IMR-90 (cell line): ENCODE data around the gene MAGI1. TPM values are rescaled to one million over a fixed set of nuclear protein-coding genes. Genes with fewer than 3 reads are reported as not detected.
A peak's percentile ranks its signal among the peaks of the same experiment; 100 is the strongest.

Experiments used
- ATAC-seq: fragments of 200-7000 bp; cut with Tn5 transposase; 2 replicates; pipeline ENCODE4 v1.9.1; 2020; ENCODE audit warnings: low read depth, mild to moderate bottlenecking, moderate library complexity
- BruUV-seq: library from RNA; stranded (reverse); fragments of 400-500 nt; replicated peaks from 2 replicates; lab custom pipeline; 2021; lab: Mats Ljungman, UMichigan
- CTCF ChIA-PET: fragments of 300-600 bp; formaldehyde crosslinking; extraction: SDS; loops from one replicate; lab custom pipeline; 2021; ENCODE audit warnings: antibody characterized with exemption; lab: Yijun Ruan, JAX
- POLR2A ChIA-PET: fragments of 300-600 bp; sonication (Branson Sonifier 250); formaldehyde crosslinking; loops from one replicate; lab custom pipeline; 2022; ENCODE audit warnings: antibody characterized with exemption; ENCODE audit not compliant: unreplicated experiment; lab: Charles Lee
- DNase-seq: peaks from one replicate; pipeline ENCODE4 v3.0.0; 2013
- H2AFZ ChIP-seq: replicated peaks from 2 replicates; pipeline ENCODE3; 2013; ENCODE audit warnings: low read length, mild to moderate bottlenecking; ENCODE audit not compliant: poor library complexity
- H2AK5ac ChIP-seq: 2 replicates; pipeline ENCODE4 v1.6.1; 2013; ENCODE audit warnings: low read depth, low read length, inconsistent platforms
- H2AK9ac ChIP-seq: replicated peaks from 2 replicates; pipeline ENCODE3; 2013; ENCODE audit warnings: mild to moderate bottlenecking, low read depth, low read length, moderate library complexity; ENCODE audit not compliant: poor library complexity
- H2BK120ac ChIP-seq: 2 replicates; pipeline ENCODE4 v1.6.1; 2013; ENCODE audit warnings: low read depth, low read length, inconsistent platforms
- H2BK15ac ChIP-seq: 3 replicates; pipeline ENCODE4 v1.6.1; 2013; ENCODE audit warnings: low read depth, low read length, inconsistent platforms
- H2BK20ac ChIP-seq: 2 replicates; pipeline ENCODE4 v1.6.1; 2013; ENCODE audit warnings: low read depth, mild to moderate bottlenecking, inconsistent platforms, low read length, moderate library complexity
- H2BK5ac ChIP-seq: 2 replicates; pipeline ENCODE4 v1.6.1; 2013; ENCODE audit warnings: mild to moderate bottlenecking, low read depth, low read length, inconsistent platforms; ENCODE audit not compliant: poor library complexity, severe bottlenecking
- H3K14ac ChIP-seq: replicated peaks from 2 replicates; pipeline ENCODE4 v1.6.1; 2013; ENCODE audit warnings: low read depth, low read length, inconsistent platforms
- H3K18ac ChIP-seq: 2 replicates; pipeline ENCODE4 v1.6.1; 2013; ENCODE audit warnings: low read depth, low read length, control low read depth
- H3K23ac ChIP-seq: 2 replicates; pipeline ENCODE4 v1.6.1; 2013; ENCODE audit warnings: low read depth, low read length, inconsistent platforms
- H3K27ac ChIP-seq: 2 replicates; pipeline ENCODE4 v1.5.1; 2013; ENCODE audit warnings: mild to moderate bottlenecking, control low read depth, low read length; ENCODE audit not compliant: insufficient read depth
- H3K27me3 ChIP-seq: 2 replicates; pipeline ENCODE4 v1.6.1; 2013; ENCODE audit warnings: low read length; ENCODE audit not compliant: control insufficient read depth, insufficient read depth
- H3K36me3 ChIP-seq: 2 replicates; pipeline ENCODE4 v1.6.1; 2013; ENCODE audit warnings: low read length, mixed read lengths; ENCODE audit not compliant: control insufficient read depth, insufficient read depth
- H3K4ac ChIP-seq: 2 replicates; pipeline ENCODE4 v1.6.1; 2013; ENCODE audit warnings: low read depth, low read length, inconsistent platforms
- H3K4me1 ChIP-seq: 2 replicates; pipeline ENCODE4 v1.6.1; 2013; ENCODE audit warnings: low read length, mixed read lengths; ENCODE audit not compliant: control insufficient read depth, insufficient read depth
- H3K4me2 ChIP-seq: 2 replicates; pipeline ENCODE4 v1.6.1; 2013; ENCODE audit warnings: low read depth, mild to moderate bottlenecking, control low read depth, low read length, moderate library complexity
- H3K4me3 ChIP-seq: 2 replicates; pipeline ENCODE4 v1.5.1; 2013; ENCODE audit warnings: low read depth, mild to moderate bottlenecking, control low read depth, low read length, moderate library complexity; ENCODE audit not compliant: insufficient read depth
- H3K56ac ChIP-seq: 2 replicates; pipeline ENCODE4 v1.6.1; 2013; ENCODE audit warnings: low read length, inconsistent platforms; ENCODE audit not compliant: insufficient read depth; ENCODE audit errors: extremely low read depth
- H3K79me1 ChIP-seq, 2 experiments: 2 replicates each; pipeline ENCODE4 v1.6.1; 2013; ENCODE audit warnings: low read length in 2 of 2, inconsistent platforms in 1 of 2, low read depth in 1 of 2
- H3K9ac ChIP-seq: 2 replicates; pipeline ENCODE4 v1.6.1; 2013; ENCODE audit warnings: low read depth, low read length, control low read depth
- H3K9me1 ChIP-seq: 2 replicates; pipeline ENCODE4 v1.6.1; 2013; ENCODE audit warnings: low read length, inconsistent platforms; ENCODE audit not compliant: insufficient read depth
- H3K9me3 ChIP-seq: 2 replicates; pipeline ENCODE4 v1.6.1; 2013; ENCODE audit warnings: low read length; ENCODE audit not compliant: control insufficient read depth, insufficient read depth
- H4K20me1 ChIP-seq: 2 replicates; pipeline ENCODE4 v1.6.1; 2013; ENCODE audit warnings: low read length, inconsistent platforms; ENCODE audit not compliant: insufficient read depth
- H4K5ac ChIP-seq: 2 replicates; pipeline ENCODE4 v1.6.1; 2013; ENCODE audit warnings: mild to moderate bottlenecking, low read depth, low read length, control low read depth
- H4K8ac ChIP-seq, 2 experiments: 2 replicates each; pipeline ENCODE4 v1.6.1; 2013; ENCODE audit warnings: low read depth in 2 of 2, low read length in 2 of 2, control low read depth in 1 of 2, inconsistent platforms in 1 of 2
- H4K91ac ChIP-seq: 2 replicates; pipeline ENCODE4 v1.6.1; 2013; ENCODE audit warnings: low read depth, low read length, inconsistent platforms; ENCODE audit not compliant: insufficient read depth
- BHLHE40 ChIP-seq: fragments of 150-350 bp; IDR thresholded peaks from 2 replicates; pipeline ENCODE4 v1.6.1; 2016; ENCODE audit warnings: mild to moderate bottlenecking, low read depth, low read length
- CEBPB ChIP-seq: IDR thresholded peaks from 2 replicates; pipeline ENCODE4 v1.6.1; 2012; ENCODE audit warnings: low read depth, low read length, improper control_type of control experiment
- CHD1 ChIP-seq: IDR thresholded peaks from 2 replicates; pipeline ENCODE4 v1.6.1; 2012; ENCODE audit warnings: low read depth, low read length, improper control_type of control experiment
- CTCF ChIP-seq: conservative IDR thresholded peaks from 2 replicates; pipeline ENCODE4 v1.5.1; 2012; ENCODE audit warnings: mild to moderate bottlenecking, low read depth, low read length, improper control_type of control experiment
- FOS ChIP-seq: fragments of 150-350 bp; IDR thresholded peaks from 2 replicates; pipeline ENCODE4 v1.6.1; 2016; ENCODE audit warnings: low read depth, low read length
- MAFK ChIP-seq: IDR thresholded peaks from 2 replicates; pipeline ENCODE4 v1.6.1; 2012; ENCODE audit warnings: low read depth, low read length, improper control_type of control experiment
- MAZ ChIP-seq: IDR thresholded peaks from 2 replicates; pipeline ENCODE4 v1.6.1; 2012; ENCODE audit warnings: low read depth, mild to moderate bottlenecking, low read length, improper control_type of control experiment, moderate library complexity, borderline replicate concordance
- MXI1 ChIP-seq: IDR thresholded peaks from 2 replicates; pipeline ENCODE4 v1.6.1; 2012; ENCODE audit warnings: low read depth, mild to moderate bottlenecking, low read length, moderate library complexity, borderline replicate concordance
- NFE2L2 ChIP-seq: fragments of 150-350 bp; IDR thresholded peaks from 2 replicates; pipeline ENCODE4 v1.6.1; 2016; ENCODE audit warnings: low read depth, mild to moderate bottlenecking, low read length
- POLR2A ChIP-seq: IDR thresholded peaks from 2 replicates; pipeline ENCODE4 v1.6.1; 2012; ENCODE audit warnings: mild to moderate bottlenecking, low read depth, low read length
- RCOR1 ChIP-seq: IDR thresholded peaks from 2 replicates; pipeline ENCODE4 v1.6.1; 2012; ENCODE audit warnings: mild to moderate bottlenecking, low read length, improper control_type of control experiment; ENCODE audit not compliant: insufficient replicate concordance
- RFX5 ChIP-seq: IDR thresholded peaks from 2 replicates; pipeline ENCODE4 v1.8.0; 2012; ENCODE audit warnings: low read depth, mild to moderate bottlenecking, low read length, moderate library complexity
- WGBS, 2 experiments: methylation state at CpG; one replicate each; pipeline versions ENCODE4 v1.1.5 to v1.1.7; 2013; ENCODE audit warnings: missing lambda C conversion rate in 2 of 2; ENCODE audit not compliant: insufficient read length in 1 of 2; ENCODE audit errors: extremely low coverage in 2 of 2; 5-methylcytosine and 5-hydroxymethylcytosine counted together
- dilution Hi-C: fragments of 300-500 bp; cut with HindIII; formaldehyde crosslinking; loops from one replicate; pipeline ENCODE4 v1.14.3; 2018; ENCODE audit warnings: low sequenced_read_pairs; ENCODE audit not compliant: unreplicated experiment
- in situ Hi-C: fragments of 300-500 bp; cut with MboI; formaldehyde crosslinking; loops from 3 replicates; pipeline ENCODE4 v1.14.3; 2019; ENCODE audit warnings: low sequenced_read_pairs, inconsistent platforms, mixed read lengths
- intact Hi-C: fragments of 100-400 bp; cut with micrococcal nuclease; formaldehyde crosslinking; loops from 2 replicates; pipeline ENCODE4 v1.10.0; 2022
- polyA plus RNA-seq, 3 experiments: library from polyadenylated mRNA; depleted of rRNA; stranded (reverse); fragments of >200 nt; gene quantifications; 2 replicates each; pipeline ENCODE4 v1.2.3, GENCODE V29; 2012; ENCODE audit warnings: low replicate concordance in 1 of 3
- total RNA-seq: library from RNA; depleted of rRNA; stranded (reverse); fragments of >200 nt; gene quantifications from 2 replicates; pipeline ENCODE4 v1.2.3, GENCODE V29; 2012
- TF ChIP-seq, protein P1 (sequence below): fragments of 150-350 bp; IDR thresholded peaks from 2 replicates; pipeline ENCODE4 v1.6.1; 2017; ENCODE audit warnings: mild to moderate bottlenecking, antibody characterized with exemption, low read length, low read depth
- TF ChIP-seq, protein P2 (sequence below): fragments of 150-350 bp; IDR thresholded peaks from 2 replicates; pipeline ENCODE4 v1.6.1; 2016; ENCODE audit warnings: low read depth, mild to moderate bottlenecking, low read length, moderate library complexity, borderline replicate concordance

MAGI1 gene
- total and polyA plus RNA-seq, 2 of the 4 experiments (the other 2 are of a cell fraction), result 14.5 to 24.2 TPM

- H3K56ac ChIP-seq, result no peak overlapping the region
- peaks cover 17% of the 10 kb centered on the region for H3K9me1 ChIP-seq
- no peak overlapping the region; the same call in 2 of the 3 replicates for H2BK15ac ChIP-seq
- no peak overlapping the region for H3K4me3 ChIP-seq
- peak overlapping the region; percentile 25 for H3K18ac ChIP-seq
- H3K4ac ChIP-seq, result no peak overlapping the region; the same call in 1 of the 2 replicates
- peaks cover 10% of the 10 kb centered on the region for H3K4me1 ChIP-seq
- H3K27me3 ChIP-seq, result no peaks in the 10 kb centered on the region
- intact Hi-C loops (no loop called here), in situ Hi-C loops (no loop called here), dilution Hi-C loops (no loop called here)
- H3K23ac ChIP-seq, result no peak overlapping the region
- no peak overlapping the region; the same call in 1 of the 2 replicates for H3K4me2 ChIP-seq
- H2BK120ac ChIP-seq, result no peak overlapping the region
- peaks cover 45 to 59% of the 10 kb centered on the region in 2 experiments for H3K79me1 ChIP-seq
- peak; percentile 39 for ATAC-seq
- H2AK9ac ChIP-seq, result no peak overlapping the region
- no peak overlapping the region for H2AK5ac ChIP-seq
- H3K14ac ChIP-seq, result peak overlapping the region; percentile 31; the same call in 1 of the 2 replicates
- TF ChIP-seq MAFK, result no peak
- no peak for TF ChIP-seq CTCF
- TF ChIP-seq MXI1, result no peak
- TF ChIP-seq MAZ, result no peak
- TF ChIP-seq CHD1, result no peak
- TF ChIP-seq RFX5, result no peak
- TF ChIP-seq, protein P1, sequence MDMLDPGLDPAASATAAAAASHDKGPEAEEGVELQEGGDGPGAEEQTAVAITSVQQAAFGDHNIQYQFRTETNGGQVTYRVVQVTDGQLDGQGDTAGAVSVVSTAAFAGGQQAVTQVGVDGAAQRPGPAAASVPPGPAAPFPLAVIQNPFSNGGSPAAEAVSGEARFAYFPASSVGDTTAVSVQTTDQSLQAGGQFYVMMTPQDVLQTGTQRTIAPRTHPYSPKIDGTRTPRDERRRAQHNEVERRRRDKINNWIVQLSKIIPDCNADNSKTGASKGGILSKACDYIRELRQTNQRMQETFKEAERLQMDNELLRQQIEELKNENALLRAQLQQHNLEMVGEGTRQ, result no peak
- no peak for TF ChIP-seq FOS
- TF ChIP-seq NFE2L2, result no peak
- TF ChIP-seq BHLHE40, result no peak
- TF ChIP-seq, protein P2, sequence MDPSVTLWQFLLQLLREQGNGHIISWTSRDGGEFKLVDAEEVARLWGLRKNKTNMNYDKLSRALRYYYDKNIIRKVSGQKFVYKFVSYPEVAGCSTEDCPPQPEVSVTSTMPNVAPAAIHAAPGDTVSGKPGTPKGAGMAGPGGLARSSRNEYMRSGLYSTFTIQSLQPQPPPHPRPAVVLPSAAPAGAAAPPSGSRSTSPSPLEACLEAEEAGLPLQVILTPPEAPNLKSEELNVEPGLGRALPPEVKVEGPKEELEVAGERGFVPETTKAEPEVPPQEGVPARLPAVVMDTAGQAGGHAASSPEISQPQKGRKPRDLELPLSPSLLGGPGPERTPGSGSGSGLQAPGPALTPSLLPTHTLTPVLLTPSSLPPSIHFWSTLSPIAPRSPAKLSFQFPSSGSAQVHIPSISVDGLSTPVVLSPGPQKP, result no peak
- no peak for TF ChIP-seq CEBPB
- TF ChIP-seq POLR2A, result no peak
- TF ChIP-seq RCOR1, result no peak
- no peak overlapping the region for H3K9ac ChIP-seq
- CTCF ChIA-PET, result interaction anchor here (0.5 to 0.7 kb wide), 2 partner anchors 9 to 28 kb away, joined by 3 to 4 read pairs; no protein-coding TSS in a partner anchor
- peak overlapping the region; percentile 55; the same call in 1 of the 2 replicates for H2BK20ac ChIP-seq
- no peak overlapping the region for H2AFZ ChIP-seq
- no peak overlapping the region for H4K8ac ChIP-seq
- no peak for DNase-seq
- BruUV-seq, result no TSS peak
- H2BK5ac ChIP-seq, result no peak overlapping the region
- H3K9me3 ChIP-seq, result no peaks in the 10 kb centered on the region
- 0 out of 2 replicates have a peak overlapping the region, but pooled peaks have one; percentile 57 for H4K5ac ChIP-seq
- H4K20me1 ChIP-seq, result peaks cover 38% of the 10 kb centered on the region; the same call in 1 of the 2 replicates
- 83% methylated on average over 1 of the region's 4 CpGs; no CpG with 5 or more reads in 1 of the 2 experiments for WGBS, 2 experiments
- POLR2A ChIA-PET, result no interaction called here
- H3K36me3 ChIP-seq, result no peaks in the 10 kb centered on the region
- H4K91ac ChIP-seq, result no peak overlapping the region
- no peak overlapping the region for H3K27ac ChIP-seq
Observed at GRCh38 chr3:66010348-66010738, 28.4 kb downstream of the MAGI1 start.
